ENCODE results near the gene HIGD1A.

Gene HIGD1A

DNA sequence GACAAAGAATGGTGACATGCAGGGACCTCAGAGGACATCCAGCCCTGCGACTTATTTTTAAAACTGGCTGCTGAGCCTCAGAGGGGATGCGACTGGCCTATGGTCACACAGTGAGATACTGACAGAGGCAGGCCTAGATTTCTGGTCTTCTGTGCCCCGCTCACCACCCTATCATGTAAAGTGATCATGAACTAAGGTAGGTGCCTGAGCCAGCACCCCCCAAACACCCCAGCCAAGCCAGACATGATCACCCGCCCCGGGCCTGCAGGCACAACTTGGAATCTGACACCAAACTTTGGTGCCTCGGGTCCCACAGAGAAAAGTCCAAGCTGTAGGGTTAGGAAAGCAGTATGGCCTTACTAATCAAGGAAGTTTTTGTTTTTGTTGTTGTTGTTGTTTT lies 67.8 kb downstream of the HIGD1A start:
- TF ChIP-seq, protein P1, sequence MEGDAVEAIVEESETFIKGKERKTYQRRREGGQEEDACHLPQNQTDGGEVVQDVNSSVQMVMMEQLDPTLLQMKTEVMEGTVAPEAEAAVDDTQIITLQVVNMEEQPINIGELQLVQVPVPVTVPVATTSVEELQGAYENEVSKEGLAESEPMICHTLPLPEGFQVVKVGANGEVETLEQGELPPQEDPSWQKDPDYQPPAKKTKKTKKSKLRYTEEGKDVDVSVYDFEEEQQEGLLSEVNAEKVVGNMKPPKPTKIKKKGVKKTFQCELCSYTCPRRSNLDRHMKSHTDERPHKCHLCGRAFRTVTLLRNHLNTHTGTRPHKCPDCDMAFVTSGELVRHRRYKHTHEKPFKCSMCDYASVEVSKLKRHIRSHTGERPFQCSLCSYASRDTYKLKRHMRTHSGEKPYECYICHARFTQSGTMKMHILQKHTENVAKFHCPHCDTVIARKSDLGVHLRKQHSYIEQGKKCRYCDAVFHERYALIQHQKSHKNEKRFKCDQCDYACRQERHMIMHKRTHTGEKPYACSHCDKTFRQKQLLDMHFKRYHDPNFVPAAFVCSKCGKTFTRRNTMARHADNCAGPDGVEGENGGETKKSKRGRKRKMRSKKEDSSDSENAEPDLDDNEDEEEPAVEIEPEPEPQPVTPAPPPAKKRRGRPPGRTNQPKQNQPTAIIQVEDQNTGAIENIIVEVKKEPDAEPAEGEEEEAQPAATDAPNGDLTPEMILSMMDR (IDR thresholded peaks at IDR 0.05; ENCODE audit: extremely low read depth, missing control alignments) = no peak

DNA sequence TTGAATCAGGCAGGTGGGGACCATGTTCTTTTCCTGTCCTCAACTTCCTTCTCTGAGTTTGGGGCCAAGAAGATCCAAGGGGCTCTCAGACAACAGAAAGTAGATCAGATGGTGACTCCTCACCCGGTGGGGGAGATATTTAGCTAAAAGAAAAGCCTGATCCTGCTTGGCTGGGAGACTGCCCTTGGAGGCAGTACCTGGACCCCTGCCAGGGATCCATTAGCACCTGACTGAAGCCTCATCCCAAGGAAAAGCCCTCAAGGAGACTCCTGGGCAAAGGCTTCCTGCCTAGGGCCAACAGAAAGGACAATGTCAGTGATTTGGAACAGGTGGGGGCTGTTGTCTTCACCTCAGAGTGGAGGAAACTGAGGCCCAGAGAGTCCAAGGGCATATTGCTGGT lies 68.2 kb downstream of the HIGD1A start:
- TF ChIP-seq, protein P1 (IDR thresholded peaks at IDR 0.05; ENCODE audit: extremely low read depth, missing control alignments) = no peak
- DNase-seq (ENCODE audit: low spot score) = no peak

More for the DNA sequence above, 67.8 kb downstream of the HIGD1A start:
- DNase-seq (ENCODE audit: low spot score) = no peak

DNA sequence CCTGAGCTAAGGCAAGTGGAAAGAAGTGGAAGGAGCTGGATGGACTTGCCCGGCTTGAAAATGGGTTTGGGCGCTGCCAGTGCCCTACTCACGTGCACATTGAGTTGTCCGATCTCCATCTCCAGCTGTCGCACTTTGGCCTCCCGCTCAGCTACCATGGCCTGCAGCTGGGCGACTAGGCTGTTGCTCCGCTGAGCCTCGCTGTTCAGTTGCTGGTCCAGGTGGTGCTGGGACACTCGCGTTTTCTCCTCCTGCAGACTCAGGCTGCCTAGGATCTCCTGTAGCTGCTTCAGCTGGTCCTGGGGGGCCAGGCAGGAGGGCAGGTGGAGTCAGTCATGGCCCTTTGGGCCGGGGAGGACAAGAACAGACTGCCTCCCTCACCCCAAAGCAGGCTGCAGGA lies 68.7 kb downstream of the HIGD1A start:
- no peak for DNase-seq (ENCODE audit: low spot score)
- TF ChIP-seq, protein P1 (IDR thresholded peaks at IDR 0.05; ENCODE audit: extremely low read depth, missing control alignments) = no peak

DNA sequence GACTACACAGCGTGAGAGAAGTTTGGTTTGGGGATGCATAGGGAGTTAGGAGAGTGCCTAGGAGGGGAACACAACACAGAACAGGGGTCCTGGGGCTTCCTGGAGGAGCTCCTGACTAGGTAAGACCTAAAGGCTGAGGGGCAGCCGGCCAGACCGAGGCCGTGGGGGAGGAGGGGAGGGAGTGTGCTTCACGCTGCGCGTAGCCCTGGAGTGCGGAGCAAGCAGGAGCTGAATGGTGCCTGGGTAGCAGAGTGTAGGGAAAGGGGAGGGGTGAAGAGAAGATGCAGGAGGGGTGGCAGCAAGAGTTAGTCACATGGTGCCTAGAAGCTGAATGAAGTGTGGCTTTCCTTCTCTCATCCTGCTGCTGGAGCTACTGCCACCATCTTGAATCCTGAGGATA lies 69.3 kb downstream of the HIGD1A start:
- TF ChIP-seq, protein P1 (IDR thresholded peaks at IDR 0.05; ENCODE audit: extremely low read depth, missing control alignments) = no peak
- no peak for DNase-seq (ENCODE audit: low spot score)

DNA sequence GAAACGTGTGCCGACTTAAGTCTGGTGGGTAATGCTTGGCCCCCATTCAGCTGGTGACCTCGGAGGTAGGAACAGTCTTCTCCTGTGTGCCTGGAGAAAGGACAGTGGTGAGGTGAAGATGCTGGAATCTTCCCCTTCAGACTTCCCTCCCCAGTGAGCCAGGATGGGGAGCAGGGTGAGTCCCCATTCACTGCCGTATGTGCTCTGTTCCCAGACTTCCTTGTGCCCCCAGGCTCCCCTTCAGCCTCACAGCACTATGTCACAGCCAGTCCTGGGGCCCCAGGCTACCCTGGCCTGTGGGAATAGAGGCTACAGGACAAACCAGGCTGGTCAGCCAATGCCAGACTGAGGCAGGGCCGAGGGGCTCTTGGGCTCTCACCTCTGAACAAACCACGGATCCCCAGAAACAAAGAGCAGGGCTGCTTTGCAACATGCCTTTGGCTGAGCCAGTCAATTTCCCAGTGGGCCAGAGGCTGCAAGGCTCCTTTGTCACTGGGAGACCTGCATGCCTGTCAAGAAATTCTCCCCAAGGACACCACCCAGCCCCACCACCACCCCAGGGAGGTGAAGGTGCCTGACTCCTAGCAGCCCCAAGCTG lies 69.9 kb downstream of the HIGD1A start:
- no peak for DNase-seq (ENCODE audit: low spot score)
- TF ChIP-seq, protein P1 (IDR thresholded peaks at IDR 0.05; ENCODE audit: extremely low read depth, missing control alignments) = no peak

DNA sequence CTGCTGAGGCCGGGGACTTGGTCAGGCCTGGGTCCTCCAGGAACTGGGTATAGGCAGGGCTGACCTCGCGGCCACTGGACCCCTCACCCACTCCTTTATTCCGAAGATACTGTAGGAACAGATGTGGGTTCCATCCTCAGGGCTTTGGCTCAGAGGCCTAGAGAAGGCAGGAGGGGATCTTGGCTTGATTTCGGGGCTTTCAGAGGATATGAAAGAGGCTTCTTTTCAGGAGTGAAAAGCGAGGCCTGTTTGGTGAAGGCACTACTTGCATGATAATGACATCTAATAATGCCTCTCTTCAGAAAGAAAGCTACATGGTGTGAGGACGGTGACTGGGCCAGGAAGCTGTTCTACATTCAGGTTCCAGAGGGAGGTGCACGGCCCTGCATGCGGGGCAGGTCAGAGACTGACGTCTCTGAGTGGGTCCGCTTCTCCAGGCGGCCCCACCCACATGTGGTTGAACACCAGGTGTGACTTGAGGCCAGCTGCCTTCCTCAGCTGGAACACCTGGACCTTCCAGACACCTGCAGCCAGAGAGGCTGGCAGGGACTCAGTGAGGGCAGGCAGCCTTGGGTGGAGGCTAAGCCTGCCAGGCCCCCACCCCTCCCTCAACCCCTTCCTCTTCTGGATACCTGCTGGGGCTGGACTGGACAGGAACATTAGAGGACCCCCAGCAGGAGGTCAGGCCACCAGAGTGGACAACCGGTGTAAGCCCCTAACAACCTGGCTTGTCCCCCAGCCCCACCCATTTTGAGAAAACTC lies 70.6 kb downstream of the HIGD1A start:
- DNase-seq (ENCODE audit: low spot score) = no peak
- TF ChIP-seq, protein P1 (IDR thresholded peaks at IDR 0.05; ENCODE audit: extremely low read depth, missing control alignments) = no peak

Data from GM20000 (cell line).